GM18505 (cell line): ENCODE data around the gene SNUPN.

Experiments used
- ATAC-seq: cut with Tn5 transposase; IDR thresholded peaks from one replicate; pipeline ENCODE4 v1.9.1; 2021; ENCODE audit not compliant: unreplicated experiment
- POLR2A ChIP-seq: IDR thresholded peaks from 4 replicates; pipeline ENCODE4 v1.6.1; 2011; ENCODE audit warnings: borderline replicate concordance; ENCODE audit not compliant: insufficient read depth, insufficient read length; ENCODE audit errors: extremely low read depth

Gene SNUPN

GRCh38 chr15:75661100-75661755, 35.7 kb upstream of the SNUPN start:
- TF ChIP-seq POLR2A = no peak
- no peak for ATAC-seq

- ATAC-seq = no peak
- TF ChIP-seq POLR2A = no peak
Measured at GRCh38 chr15:75659928-75660645, 34.6 kb upstream of the SNUPN start.

DNA sequence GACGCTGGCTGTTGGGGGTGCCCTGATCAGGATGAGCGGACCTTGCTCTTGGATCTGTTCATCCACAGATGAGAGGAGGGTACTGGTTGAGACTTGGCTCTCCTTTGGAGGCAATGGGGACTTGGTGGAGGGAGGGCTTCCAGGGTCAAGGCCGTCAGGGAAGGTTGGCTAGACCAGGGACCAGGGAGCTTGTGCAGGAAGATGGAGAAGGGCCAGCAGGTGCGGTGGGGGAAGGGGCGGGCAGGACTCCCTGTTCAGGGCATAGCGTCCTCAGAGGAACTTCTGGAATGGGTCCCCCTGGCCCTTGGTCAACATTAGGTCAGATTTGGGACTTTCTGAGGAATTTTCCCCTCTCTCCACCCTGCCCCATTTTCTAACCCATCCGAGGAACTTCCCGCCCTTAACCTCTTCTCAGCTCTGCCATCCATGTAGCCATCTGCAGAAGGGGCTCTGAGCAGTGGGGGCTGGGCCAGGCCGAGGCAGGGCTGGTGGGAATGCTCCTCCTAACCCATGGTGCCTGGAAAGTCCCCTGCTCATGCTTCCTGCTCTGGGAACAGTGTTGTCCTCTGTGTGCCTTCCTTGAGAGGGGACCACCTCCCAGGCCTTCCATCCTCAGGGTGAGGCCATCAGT, 33.7 kb upstream of the SNUPN start:
- TF ChIP-seq POLR2A = no peak

DNA sequence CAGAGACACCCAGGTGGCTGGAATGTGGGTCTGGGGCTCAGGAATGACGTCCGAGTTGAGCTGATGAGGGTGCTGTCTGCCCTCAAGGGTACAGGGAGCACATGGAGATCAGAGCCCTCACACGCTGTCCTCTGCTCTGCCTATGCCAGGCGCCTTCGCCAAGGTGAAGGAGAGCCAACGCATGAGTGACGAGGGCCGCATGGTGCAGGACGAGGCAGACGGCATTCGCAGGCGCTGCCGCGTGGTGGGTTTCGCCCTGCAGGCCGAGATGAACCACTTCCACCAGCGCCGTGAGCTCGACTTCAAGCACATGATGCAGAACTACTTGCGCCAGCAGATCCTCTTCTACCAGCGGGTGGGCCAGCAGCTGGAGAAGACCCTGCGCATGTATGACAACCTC, 31.3 kb upstream of the SNUPN start:
- no peak for ATAC-seq
- TF ChIP-seq POLR2A = no peak

More for the DNA sequence above, 33.7 kb upstream of the SNUPN start:
- ATAC-seq = no peak

DNA sequence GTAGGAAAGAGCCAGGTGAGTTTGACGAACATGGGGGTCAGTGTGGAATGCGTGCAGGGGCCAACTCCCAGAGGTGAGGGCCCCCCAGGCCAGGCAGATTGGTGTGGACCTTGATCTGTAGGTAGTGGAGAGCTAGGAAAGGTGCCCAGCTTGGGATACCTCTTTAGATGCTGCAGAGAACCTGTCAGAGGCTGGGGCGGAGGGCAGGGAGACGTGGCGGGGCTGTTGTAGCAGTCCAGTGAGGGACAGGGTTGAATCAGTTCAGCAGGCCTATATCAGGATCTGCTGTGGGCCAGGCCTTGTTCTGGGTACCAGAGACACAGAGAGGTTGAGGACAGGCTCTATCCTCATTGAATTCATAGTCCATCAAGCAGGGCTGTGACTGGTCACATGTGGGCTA, 30.8 kb upstream of the SNUPN start:
- TF ChIP-seq POLR2A = no peak
- ATAC-seq = no peak

DNA sequence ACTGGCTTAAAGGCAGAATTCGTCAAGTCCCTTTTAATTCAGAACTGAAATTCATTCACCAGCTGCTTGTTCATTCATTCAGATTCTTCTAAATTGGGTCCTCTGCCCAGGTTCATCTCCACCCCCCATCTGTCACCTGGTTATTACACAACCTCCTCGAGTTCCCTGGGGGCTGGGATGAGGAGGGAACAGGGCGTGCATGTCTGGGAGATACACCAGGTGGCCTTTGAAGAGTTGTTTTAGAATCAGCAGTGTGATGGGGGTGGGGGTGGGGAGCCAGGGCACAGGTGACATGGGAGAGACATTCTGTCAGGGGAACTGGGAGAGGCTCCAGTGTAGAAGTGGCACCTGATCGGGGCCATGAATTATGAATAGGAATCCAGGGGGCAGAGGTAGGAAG, 30.4 kb upstream of the SNUPN start:
- ATAC-seq = no peak
- no peak for TF ChIP-seq POLR2A

DNA sequence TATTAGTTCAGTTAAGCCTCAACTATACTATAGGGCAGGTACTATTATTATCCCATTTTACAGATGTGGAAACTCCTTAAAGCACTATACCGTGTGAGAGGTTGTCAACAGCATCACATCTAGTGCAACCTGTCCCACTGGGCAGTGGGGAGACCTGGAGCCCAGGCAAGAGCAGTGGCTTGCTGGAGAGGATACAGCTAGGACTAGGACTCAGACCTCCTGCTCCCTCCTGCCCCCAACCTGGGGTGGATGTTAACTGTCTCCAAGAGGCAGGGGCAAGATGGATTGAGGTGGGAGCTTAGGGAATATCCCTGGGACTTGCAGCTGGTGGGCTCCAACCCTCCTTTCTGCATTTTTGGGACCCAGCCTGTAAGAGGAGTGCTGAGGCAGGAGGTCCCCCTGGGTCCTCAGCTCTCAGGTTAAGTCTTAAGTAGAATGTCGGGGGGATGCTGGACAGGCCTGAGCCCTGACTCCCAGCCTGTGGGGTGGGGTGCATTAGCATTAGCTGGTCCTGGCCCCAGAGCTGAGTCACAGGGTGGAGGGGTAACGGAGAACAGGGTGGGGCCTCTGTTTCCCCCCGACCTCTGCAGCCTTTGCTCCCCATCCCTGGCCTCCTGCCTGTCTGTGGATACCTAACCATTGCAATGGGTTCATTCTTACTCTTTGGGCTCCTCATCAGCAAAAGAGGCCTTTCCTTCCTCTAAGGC, 28.8 kb upstream of the SNUPN start:
- no peak for ATAC-seq
- no peak for TF ChIP-seq POLR2A

GRCh38 chr15:75653347-75653913, 27.9 kb upstream of the SNUPN start:
- no peak for ATAC-seq
- TF ChIP-seq POLR2A = no peak

DNA sequence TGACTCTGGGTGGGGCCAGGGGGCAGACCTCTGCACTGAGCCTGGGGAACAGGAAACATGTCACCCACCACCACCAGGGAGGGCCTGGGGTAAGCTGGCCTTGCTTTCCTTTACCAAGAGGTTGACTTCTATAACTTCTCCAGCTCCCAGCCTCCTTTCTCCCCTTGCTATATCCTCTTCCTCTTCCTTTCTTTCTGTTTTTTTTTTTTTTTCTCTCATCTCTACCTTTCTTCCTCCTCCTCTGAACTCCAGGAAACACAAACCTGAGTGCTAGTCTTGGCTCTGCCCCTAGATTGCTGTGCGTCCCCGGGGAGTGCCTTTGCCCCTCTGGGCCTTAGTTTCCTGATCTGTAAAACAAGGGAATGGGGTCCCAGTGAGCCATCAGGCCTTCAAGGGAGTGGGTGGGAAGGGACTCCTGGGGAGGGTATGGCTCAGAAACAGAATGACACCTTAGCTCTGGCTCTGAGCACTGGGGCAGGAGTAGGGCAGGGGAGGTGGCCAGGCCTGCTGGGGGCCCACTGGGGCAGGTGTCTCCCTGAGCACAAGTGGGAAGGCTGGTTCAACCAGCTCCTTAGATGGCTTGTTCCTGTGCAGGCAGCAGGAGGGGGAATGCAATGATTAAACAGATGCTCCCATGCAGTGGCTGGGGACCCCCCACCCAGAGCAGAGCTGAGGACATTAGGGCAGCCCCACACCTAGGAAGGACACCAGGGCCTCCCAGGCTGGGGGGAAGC, 26.5 kb upstream of the SNUPN start:
- no peak for TF ChIP-seq POLR2A
- no peak for ATAC-seq

DNA sequence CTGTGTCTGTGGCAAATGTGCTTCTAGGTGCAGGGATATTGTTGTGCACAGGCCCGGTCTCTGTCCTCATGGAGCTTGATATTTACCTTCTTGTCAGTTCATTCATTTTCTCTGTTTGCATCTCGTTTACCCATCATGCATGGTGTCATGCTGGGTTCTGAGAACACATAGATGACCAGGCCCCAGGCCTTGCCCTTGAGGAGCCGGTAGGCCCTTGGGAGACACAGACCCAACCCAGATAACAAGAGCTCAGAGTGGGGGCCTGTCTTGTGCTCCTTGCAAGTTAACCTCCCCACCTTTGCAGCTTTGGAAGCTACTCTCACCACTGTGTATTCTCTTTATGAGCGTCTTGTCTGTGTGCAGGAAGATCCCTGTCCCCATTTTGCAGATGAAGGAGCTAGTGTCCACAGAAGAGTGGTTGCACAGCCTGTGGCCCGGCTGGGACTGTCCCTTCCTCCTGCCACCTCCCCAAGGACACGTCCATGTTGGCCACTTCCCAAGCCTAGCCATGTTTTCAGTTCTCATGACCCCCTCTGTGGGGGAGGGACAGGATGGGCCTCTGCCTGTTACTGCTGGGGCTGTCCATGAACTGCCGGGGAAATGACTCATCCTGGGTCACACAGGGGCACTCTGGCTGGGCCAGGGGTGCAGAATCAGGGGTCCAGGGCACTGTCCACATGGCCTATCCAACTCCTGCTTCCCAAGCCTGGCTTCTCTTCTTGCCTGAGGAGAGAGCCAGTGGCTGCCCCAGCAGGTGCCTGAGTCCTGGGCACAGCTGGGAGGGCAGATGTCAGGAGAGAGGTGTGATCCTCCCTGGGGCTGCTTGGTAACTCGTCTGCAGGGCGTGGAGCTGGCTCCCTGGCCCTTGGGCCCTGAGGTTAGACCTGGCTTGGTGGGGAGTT, 25.6 kb upstream of the SNUPN start:
- ATAC-seq = no peak
- TF ChIP-seq POLR2A = no peak

- no peak for TF ChIP-seq POLR2A
- ATAC-seq = no peak
Measured at GRCh38 chr15:75649848-75650247, 24.3 kb upstream of the SNUPN start.

DNA sequence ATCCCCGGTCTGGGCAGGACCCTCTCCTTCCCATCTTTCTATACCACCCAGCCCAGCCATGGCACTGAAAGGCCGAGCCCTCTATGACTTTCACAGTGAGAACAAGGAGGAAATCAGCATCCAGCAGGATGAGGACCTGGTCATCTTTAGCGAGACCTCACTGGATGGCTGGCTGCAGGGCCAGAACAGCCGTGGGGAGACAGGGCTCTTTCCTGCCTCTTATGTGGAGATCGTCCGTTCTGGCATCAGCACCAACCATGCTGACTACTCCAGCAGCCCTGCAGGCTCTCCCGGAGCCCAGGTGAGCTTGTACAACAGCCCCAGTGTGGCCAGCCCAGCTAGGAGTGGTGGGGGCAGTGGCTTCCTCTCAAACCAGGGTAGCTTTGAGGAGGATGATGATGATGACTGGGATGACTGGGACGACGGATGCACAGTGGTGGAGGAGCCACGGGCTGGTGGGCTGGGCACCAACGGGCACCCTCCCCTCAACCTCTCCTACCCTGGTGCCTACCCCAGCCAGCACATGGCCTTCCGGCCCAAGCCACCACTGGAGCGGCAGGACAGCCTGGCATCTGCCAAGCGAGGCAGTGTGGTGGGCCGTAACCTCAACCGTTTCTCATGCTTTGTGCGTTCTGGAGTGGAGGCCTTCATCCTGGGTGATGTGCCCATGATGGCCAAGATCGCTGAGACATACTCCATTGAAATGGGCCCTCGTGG, 23.7 kb upstream of the SNUPN start:
- TF ChIP-seq POLR2A = no peak
- no peak for ATAC-seq
